Esophagus muscularis mucosa (tissue), 4 donors: ENCODE measurements around the gene SMIM1.
A peak's percentile ranks its signal among the peaks of the same experiment; 100 is the strongest.

Experiments used
- EP300 ChIP-seq: sonication (generic); formaldehyde crosslinking; IDR thresholded peaks from one replicate; pipeline ENCODE4 v1.6.1; 2017; ENCODE audit warnings: antibody characterized with exemption
- POLR2A ChIP-seq: fragments of 450-650 bp; IDR thresholded peaks from one replicate; pipeline ENCODE4 v1.6.1; 2017; ENCODE audit warnings: antibody characterized with exemption, moderate library complexity, mild to moderate bottlenecking, low read depth
- POLR2AphosphoS5 ChIP-seq, 2 donors: sonication (generic); formaldehyde crosslinking; IDR thresholded peaks; one replicate each; pipeline ENCODE4 v1.6.1; 2017; ENCODE audit warnings: antibody characterized with exemption in 2 of 2
- TF ChIP-seq, protein P1 (sequence below), 3 experiments: fragments of 200-600 bp in 2 of 3; fragments of 450-650 bp in 1 of 3; sonication (generic) in 2 of 3; IDR thresholded peaks; one replicate each; pipeline ENCODE4 v1.5.1; 2017 to 2019; ENCODE audit warnings: antibody characterized with exemption in 3 of 3, mild to moderate bottlenecking in 2 of 3, moderate library complexity in 1 of 3

DNA sequence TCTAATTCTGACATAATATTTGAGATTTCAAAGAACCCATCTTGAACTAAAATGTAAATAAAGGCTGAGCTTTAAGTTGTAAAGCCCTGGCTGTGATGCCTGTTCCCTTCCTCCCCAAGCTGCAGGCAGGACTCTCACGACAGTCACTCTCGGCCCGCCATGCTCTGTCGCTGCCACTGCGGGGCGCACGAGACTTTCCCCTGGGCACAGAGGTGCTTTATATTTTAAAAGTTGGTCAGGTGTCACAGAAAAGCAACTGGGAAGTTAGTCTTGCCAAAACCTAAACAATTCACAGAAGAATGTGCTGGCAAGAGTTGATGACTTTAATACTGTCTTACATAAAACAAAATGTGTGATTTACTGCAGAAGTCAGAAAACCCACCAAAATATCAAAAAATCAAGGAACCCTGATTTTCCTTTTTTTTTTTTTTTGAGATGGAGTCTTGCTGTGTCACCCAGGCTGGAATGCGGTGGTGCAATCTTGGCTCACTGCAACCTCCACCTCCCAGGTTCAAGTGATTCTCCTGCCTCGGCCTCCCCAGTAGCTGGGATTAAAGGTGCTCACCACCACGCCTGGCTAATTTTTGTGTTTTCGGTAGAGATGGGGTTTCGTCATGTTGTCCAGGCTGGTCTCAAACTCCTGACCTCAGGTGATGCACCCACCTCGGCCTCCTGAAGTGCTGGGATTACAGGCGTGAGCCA is 13.1 kb downstream of the SMIM1 start:
- TF ChIP-seq POLR2A = no peak
- TF ChIP-seq, protein P1, sequence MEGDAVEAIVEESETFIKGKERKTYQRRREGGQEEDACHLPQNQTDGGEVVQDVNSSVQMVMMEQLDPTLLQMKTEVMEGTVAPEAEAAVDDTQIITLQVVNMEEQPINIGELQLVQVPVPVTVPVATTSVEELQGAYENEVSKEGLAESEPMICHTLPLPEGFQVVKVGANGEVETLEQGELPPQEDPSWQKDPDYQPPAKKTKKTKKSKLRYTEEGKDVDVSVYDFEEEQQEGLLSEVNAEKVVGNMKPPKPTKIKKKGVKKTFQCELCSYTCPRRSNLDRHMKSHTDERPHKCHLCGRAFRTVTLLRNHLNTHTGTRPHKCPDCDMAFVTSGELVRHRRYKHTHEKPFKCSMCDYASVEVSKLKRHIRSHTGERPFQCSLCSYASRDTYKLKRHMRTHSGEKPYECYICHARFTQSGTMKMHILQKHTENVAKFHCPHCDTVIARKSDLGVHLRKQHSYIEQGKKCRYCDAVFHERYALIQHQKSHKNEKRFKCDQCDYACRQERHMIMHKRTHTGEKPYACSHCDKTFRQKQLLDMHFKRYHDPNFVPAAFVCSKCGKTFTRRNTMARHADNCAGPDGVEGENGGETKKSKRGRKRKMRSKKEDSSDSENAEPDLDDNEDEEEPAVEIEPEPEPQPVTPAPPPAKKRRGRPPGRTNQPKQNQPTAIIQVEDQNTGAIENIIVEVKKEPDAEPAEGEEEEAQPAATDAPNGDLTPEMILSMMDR (IDR thresholded peaks at IDR 0.05) = peak; percentile 12 to 40 (median 25)
- no peak for TF ChIP-seq POLR2AphosphoS5 (IDR thresholded peaks at IDR 0.05)
- no peak for TF ChIP-seq EP300
